HT1080 (cell line): ENCODE data around the gene NISCH. TPM values are rescaled to one million over a fixed set of nuclear protein-coding genes. Genes with fewer than 3 reads are reported as not detected.

Experiments
- DNase-seq: peaks from one replicate; pipeline ENCODE4 v3.0.0-alpha.2; 2015; ENCODE audit warnings: low read depth
- total RNA-seq: library from RNA; depleted of rRNA; stranded (reverse); fragments of >200 nt; shearing (Covaris generic); gene quantifications from 2 replicates; pipeline ENCODE4 v1.2.3, GENCODE V29; 2014

NISCH gene
- total RNA-seq, 1 experiment from 2014 or later, result 19.1 TPM

GRCh38 chr3:52470920-52471319 is 15.5 kb downstream of the NISCH start:
- no peak for DNase-seq

GRCh38 chr3:52471371-52472238 is 16.2 kb downstream of the NISCH start:
- peak; percentile 57 for DNase-seq

GRCh38 chr3:52472239-52473000 is 17.0 kb downstream of the NISCH start:
- DNase-seq, result no peak

GRCh38 chr3:52473026-52473425 is 17.6 kb downstream of the NISCH start:
- no peak for DNase-seq

- DNase-seq, result no peak
These were observed 21.8 kb downstream of the NISCH start for GRCh38 chr3:52477076-52477795.

- DNase-seq, result no peak
These were observed 22.3 kb downstream of the NISCH start for GRCh38 chr3:52477796-52478095.

GRCh38 chr3:52479037-52479876 is 23.9 kb downstream of the NISCH start:
- DNase-seq, result no peak

- no peak for DNase-seq
These were observed 24.6 kb downstream of the NISCH start for GRCh38 chr3:52479877-52480575.

- DNase-seq, result no peak
These were observed 25.6 kb downstream of the NISCH start for GRCh38 chr3:52480768-52481715.

GRCh38 chr3:52481819-52482521 is 26.6 kb downstream of the NISCH start:
- DNase-seq, result no peak

GRCh38 chr3:52483081-52483480 is 27.7 kb downstream of the NISCH start:
- DNase-seq, result no peak

GRCh38 chr3:52483577-52484381 is 28.4 kb downstream of the NISCH start:
- DNase-seq, result no peak

GRCh38 chr3:52484680-52485461 is 29.5 kb downstream of the NISCH start:
- no peak for DNase-seq

GRCh38 chr3:52487050-52487787 is 31.8 kb downstream of the NISCH start:
- DNase-seq, result no peak

- DNase-seq, result no peak
These were observed 32.6 kb downstream of the NISCH start for GRCh38 chr3:52487788-52488691.
